ENCODE data around the gene STUM. TPM values are rescaled to one million over a fixed set of nuclear protein-coding genes. Genes with fewer than 3 reads are reported as not detected.

The STUM gene
- total RNA-seq, 1 donor from 2014 or later: 0.85 TPM

DNA sequence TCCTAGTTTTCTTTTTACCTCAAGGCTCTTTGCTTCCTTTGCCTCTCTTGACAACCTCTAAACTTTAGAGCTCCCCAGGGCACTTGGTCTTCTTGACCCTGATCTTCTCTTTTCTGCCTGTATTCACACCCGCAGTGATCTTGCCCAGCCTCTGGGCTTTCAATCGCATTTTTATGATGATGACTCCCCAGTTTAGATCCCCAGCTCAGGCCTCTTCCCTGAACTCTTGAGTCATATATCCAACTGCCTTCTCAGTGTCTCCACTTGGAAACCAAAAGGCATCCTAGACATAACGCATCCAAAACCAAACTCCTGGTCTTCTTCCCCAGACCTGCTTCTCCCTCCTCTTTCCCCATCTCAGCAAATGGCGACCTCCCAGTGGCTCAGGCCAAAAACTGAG is 6.5 kb downstream of the STUM start:
- Histone ChIP-seq H3K4me3 (no peak overlapping the region), H3K36me3 (no peaks in the 10 kb centered on the region), H3K4me1 (peaks cover 6% of the 10 kb centered on the region), H3K27me3 (ENCODE audit: low read depth) (peaks cover 6% of the 10 kb centered on the region), H3K27ac (replicated peaks) (no peak overlapping the region), H3K9me3 (replicated peaks) (no peaks in the 10 kb centered on the region)
- TF ChIP-seq, protein P1, sequence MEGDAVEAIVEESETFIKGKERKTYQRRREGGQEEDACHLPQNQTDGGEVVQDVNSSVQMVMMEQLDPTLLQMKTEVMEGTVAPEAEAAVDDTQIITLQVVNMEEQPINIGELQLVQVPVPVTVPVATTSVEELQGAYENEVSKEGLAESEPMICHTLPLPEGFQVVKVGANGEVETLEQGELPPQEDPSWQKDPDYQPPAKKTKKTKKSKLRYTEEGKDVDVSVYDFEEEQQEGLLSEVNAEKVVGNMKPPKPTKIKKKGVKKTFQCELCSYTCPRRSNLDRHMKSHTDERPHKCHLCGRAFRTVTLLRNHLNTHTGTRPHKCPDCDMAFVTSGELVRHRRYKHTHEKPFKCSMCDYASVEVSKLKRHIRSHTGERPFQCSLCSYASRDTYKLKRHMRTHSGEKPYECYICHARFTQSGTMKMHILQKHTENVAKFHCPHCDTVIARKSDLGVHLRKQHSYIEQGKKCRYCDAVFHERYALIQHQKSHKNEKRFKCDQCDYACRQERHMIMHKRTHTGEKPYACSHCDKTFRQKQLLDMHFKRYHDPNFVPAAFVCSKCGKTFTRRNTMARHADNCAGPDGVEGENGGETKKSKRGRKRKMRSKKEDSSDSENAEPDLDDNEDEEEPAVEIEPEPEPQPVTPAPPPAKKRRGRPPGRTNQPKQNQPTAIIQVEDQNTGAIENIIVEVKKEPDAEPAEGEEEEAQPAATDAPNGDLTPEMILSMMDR (IDR thresholded peaks at IDR 0.05; ENCODE audit: borderline replicate concordance): no peak
- DNase-seq: no peak
- intact Hi-C loops (cut with micrococcal nuclease): no loop called here

DNA sequence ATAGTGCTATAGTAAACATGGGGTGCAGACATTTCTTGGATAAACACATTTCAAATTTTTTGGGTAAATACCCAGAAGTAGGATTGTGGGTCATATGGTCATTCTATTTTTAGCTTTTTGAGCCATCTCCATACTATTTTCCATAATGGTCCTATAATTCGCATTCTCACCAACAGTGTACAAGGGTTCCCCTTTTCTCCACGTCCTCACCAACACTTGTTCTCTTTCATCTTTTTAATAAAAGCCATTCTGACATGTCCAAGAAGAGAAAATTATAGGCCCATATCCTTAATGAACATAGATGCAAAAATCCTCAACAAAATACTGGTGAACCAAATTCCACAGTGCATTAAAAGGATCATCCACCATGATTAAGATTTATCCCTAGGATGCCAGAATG is 8.9 kb downstream of the STUM start:
- intact Hi-C loops (cut with micrococcal nuclease): no loop called here
- DNase-seq: no peak
- H3K9me3 ChIP-seq (replicated peaks): no peaks in the 10 kb centered on the region
- TF ChIP-seq, protein P1 (IDR thresholded peaks at IDR 0.05; ENCODE audit: borderline replicate concordance): no peak
- H3K36me3 ChIP-seq: no peaks in the 10 kb centered on the region
- no peak overlapping the region for H3K4me3 ChIP-seq
- no peaks in the 10 kb centered on the region for H3K4me1 ChIP-seq
- no peaks in the 10 kb centered on the region for H3K27me3 ChIP-seq (ENCODE audit: low read depth)
- no peak overlapping the region for H3K27ac ChIP-seq (replicated peaks)

DNA sequence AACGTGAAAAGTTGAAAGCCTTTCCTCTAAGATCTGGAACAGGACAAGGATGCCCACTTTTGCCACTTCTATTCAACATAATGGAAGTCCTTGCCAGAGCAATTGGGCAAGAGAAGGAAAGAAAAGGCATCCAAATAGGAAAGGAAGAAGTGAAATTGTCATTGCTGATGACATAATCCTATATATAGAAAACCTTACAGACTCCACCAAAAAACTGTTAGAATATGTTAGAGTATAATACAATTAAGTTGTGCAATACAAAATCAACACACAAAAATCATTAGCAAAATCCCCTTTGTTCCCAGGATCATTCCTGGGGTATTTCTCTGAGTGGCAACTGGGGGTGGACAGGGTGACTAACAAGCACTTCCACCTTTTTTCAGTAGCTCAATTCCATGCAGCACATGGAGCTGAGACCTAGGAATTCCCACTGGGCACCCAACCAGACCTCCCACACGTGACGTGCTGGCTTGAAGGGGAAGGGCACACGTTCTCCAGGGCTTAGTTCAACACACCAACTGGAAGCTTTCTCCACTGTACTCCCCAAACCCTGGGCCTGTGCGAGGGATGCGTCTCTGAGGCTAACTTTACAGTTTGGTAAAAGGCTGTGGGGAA is 9.6 kb downstream of the STUM start:
- Histone ChIP-seq H3K27ac (replicated peaks) (no peak overlapping the region), H3K4me3 (no peak overlapping the region), H3K9me3 (replicated peaks) (no peaks in the 10 kb centered on the region), H3K36me3 (no peaks in the 10 kb centered on the region), H3K27me3 (ENCODE audit: low read depth) (no peaks in the 10 kb centered on the region), H3K4me1 (peaks cover 3% of the 10 kb centered on the region)
- intact Hi-C loops (cut with micrococcal nuclease): no loop called here
- no peak for DNase-seq
- TF ChIP-seq, protein P1 (IDR thresholded peaks at IDR 0.05; ENCODE audit: borderline replicate concordance): no peak

DNA sequence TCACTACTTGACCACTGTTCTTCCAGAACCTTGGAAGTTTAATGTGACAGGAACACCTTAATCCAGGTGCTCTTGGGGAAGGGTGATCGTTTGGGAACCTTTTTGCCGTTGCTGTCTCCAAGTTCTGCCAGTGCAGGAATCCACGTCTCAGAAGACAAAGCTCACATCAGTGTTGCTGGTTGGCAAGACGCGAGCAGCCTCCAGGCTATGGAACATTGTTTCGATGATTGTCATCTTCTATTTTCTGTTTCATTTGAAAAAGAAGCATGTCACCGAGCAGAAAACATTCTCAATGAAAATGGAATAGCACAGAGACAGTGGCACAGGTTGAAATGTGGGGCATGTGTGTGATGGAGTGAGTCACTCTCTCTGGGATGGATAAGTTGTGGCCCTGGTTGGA is 11.7 kb downstream of the STUM start:
- Histone ChIP-seq H3K27ac (replicated peaks) (no peak overlapping the region), H3K4me1 (peaks cover 11% of the 10 kb centered on the region), H3K9me3 (replicated peaks) (no peaks in the 10 kb centered on the region), H3K4me3 (no peak overlapping the region), H3K36me3 (no peaks in the 10 kb centered on the region), H3K27me3 (ENCODE audit: low read depth) (no peaks in the 10 kb centered on the region)
- no peak for DNase-seq
- TF ChIP-seq, protein P1 (IDR thresholded peaks at IDR 0.05; ENCODE audit: borderline replicate concordance): no peak
- intact Hi-C loops (cut with micrococcal nuclease): no loop called here

DNA sequence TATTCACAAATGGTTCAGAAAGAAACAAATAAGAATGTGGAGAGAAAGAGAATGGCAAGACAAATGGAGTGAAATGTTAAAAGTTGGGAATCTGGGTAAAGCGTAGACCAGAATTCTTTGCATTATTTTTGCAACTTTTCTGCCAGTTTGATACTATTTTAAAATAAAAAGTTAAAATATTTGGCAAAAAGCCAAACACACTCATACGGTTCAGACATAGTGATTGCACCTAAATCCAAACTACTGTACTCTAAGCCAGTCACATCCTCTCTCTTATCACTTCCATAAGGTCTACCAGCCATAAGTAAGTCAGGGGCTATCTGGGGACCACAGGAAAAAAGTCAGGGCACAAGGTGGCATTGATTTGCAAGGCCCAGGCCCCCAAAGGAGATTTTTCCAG is 14.4 kb downstream of the STUM start:
- Histone ChIP-seq H3K27ac (replicated peaks) (no peak overlapping the region), H3K36me3 (no peaks in the 10 kb centered on the region), H3K27me3 (ENCODE audit: low read depth) (no peaks in the 10 kb centered on the region), H3K9me3 (replicated peaks) (no peaks in the 10 kb centered on the region), H3K4me3 (no peak overlapping the region), H3K4me1 (peaks cover 14% of the 10 kb centered on the region)
- intact Hi-C loops (cut with micrococcal nuclease): no loop called here
- TF ChIP-seq, protein P1 (IDR thresholded peaks at IDR 0.05; ENCODE audit: borderline replicate concordance): no peak
- no peak for DNase-seq
